WTC11 (cell line): ENCODE data around the gene ITPR1. TPM values are rescaled to one million over a fixed set of nuclear protein-coding genes. Genes with fewer than 3 reads are reported as not detected.

Experiments used
- ATAC-seq: fragments of 200-7000 bp; cut with Tn5 transposase; 2 replicates; pipeline ENCODE4 v1.10.0; 2021; ENCODE audit warnings: mild to moderate bottlenecking, moderate library complexity
- CTCF ChIA-PET: fragments of 300-600 bp; sonication (Branson Sonifier 250); formaldehyde crosslinking; loops from one replicate; lab custom pipeline; 2021; ENCODE audit warnings: antibody characterized with exemption; lab: Charles Lee
- POLR2A ChIA-PET: fragments of 350-600 bp; sonication (Branson Sonifier 250); formaldehyde crosslinking; loops from one replicate; lab custom pipeline; 2021; ENCODE audit warnings: antibody characterized with exemption; lab: Charles Lee
- DNase-seq: peaks from one replicate; pipeline ENCODE4 v3.0.0; 2021; ENCODE audit warnings: low spot score
- H3K27ac Mint-ChIP-seq: 2 replicates; pipeline ENCODE4 v1.8.0; 2021; ENCODE audit warnings: mixed read lengths
- H3K27me3 Mint-ChIP-seq: 2 replicates; pipeline ENCODE4 v1.8.0; 2021; ENCODE audit warnings: low read depth, mild to moderate bottlenecking, moderate library complexity, mixed read lengths
- H3K36me3 Mint-ChIP-seq: 2 replicates; pipeline ENCODE4 v1.8.0; 2021; ENCODE audit warnings: mixed read lengths
- H3K4me1 Mint-ChIP-seq: 2 replicates; pipeline ENCODE4 v1.8.0; 2022; ENCODE audit warnings: mixed read lengths
- H3K4me3 Mint-ChIP-seq: 2 replicates; pipeline ENCODE4 v1.8.0; 2021; ENCODE audit warnings: mild to moderate bottlenecking, moderate library complexity, mixed read lengths
- H3K9me3 Mint-ChIP-seq: 2 replicates; pipeline ENCODE4 v1.8.0; 2021; ENCODE audit warnings: mixed read lengths
- AFF4 ChIP-seq: sonication (generic); formaldehyde crosslinking; IDR thresholded peaks from 2 replicates; pipeline ENCODE4 v1.8.1; 2023; ENCODE audit warnings: mild to moderate bottlenecking, missing genetic modification reagents, borderline replicate concordance
- CBFB ChIP-seq: sonication (generic); formaldehyde crosslinking; IDR thresholded peaks from 2 replicates; pipeline ENCODE4 v1.8.1; 2022; ENCODE audit warnings: mild to moderate bottlenecking, low read depth, missing genetic modification reagents
- ETV6 ChIP-seq: sonication (generic); formaldehyde crosslinking; IDR thresholded peaks from 2 replicates; pipeline ENCODE4 v1.8.1; 2022; ENCODE audit warnings: mild to moderate bottlenecking, missing genetic modification reagents
- GRHL2 ChIP-seq: fragments of 250-450 bp; sonication (Bioruptor Pico); IDR thresholded peaks from 2 replicates; pipeline ENCODE4 v1.8.0; 2022; ENCODE audit warnings: mild to moderate bottlenecking, moderate library complexity; ENCODE audit not compliant: insufficient replicate concordance, severe bottlenecking
- GTF2I ChIP-seq: fragments of 250-450 bp; sonication (Bioruptor Pico); conservative IDR thresholded peaks from 2 replicates; pipeline ENCODE4 v1.4.0; 2021; ENCODE audit warnings: mild to moderate bottlenecking
- NFYB ChIP-seq: sonication (generic); formaldehyde crosslinking; conservative IDR thresholded peaks from 2 replicates; pipeline ENCODE4 v1.8.0; 2022; ENCODE audit warnings: low read depth, missing genetic modification reagents
- TCF7 ChIP-seq: sonication (generic); formaldehyde crosslinking; IDR thresholded peaks from 2 replicates; pipeline ENCODE4 v1.8.0; 2022; ENCODE audit warnings: mild to moderate bottlenecking, low read depth, missing genetic modification reagents, moderate library complexity
- ZNF232 ChIP-seq: sonication (generic); formaldehyde crosslinking; IDR thresholded peaks from 2 replicates; pipeline ENCODE4 v1.8.0; 2022; ENCODE audit warnings: mild to moderate bottlenecking, missing genetic modification reagents
- ZNF263 ChIP-seq: sonication (generic); formaldehyde crosslinking; IDR thresholded peaks from 2 replicates; pipeline ENCODE4 v1.8.1; 2022; ENCODE audit warnings: low read depth, mild to moderate bottlenecking, moderate library complexity, missing genetic modification reagents
- ZNF416 ChIP-seq: fragments of 250-450 bp; sonication (Bioruptor Pico); IDR thresholded peaks from 2 replicates; pipeline ENCODE4 v1.9.0; 2021; ENCODE audit warnings: mild to moderate bottlenecking, inconsistent platforms
- ZNF671 ChIP-seq: fragments of 250-450 bp; sonication (Bioruptor Pico); IDR thresholded peaks from 2 replicates; pipeline ENCODE4 v1.8.0; 2021; ENCODE audit warnings: mild to moderate bottlenecking
- total RNA-seq: library from RNA; stranded (reverse); gene quantifications from 3 replicates; pipeline ENCODE4 v1.2.3, GENCODE V29; 2021
- TF ChIP-seq, protein P1 (sequence below): fragments of 250-450 bp; sonication (Bioruptor Pico); IDR thresholded peaks from 2 replicates; pipeline ENCODE4 v1.9.0; 2021; ENCODE audit warnings: mild to moderate bottlenecking
- TF ChIP-seq, protein P2 (sequence below): fragments of 250-450 bp; sonication (Bioruptor Pico); IDR thresholded peaks from 2 replicates; pipeline ENCODE4 v1.8.0; 2021; ENCODE audit warnings: mild to moderate bottlenecking
- TF ChIP-seq, protein P3 (sequence below): sonication (generic); formaldehyde crosslinking; IDR thresholded peaks from 2 replicates; pipeline ENCODE4 v1.8.0; 2022; ENCODE audit warnings: missing genetic modification reagents
- TF ChIP-seq, protein P4 (sequence below): sonication (generic); formaldehyde crosslinking; IDR thresholded peaks from 2 replicates; pipeline ENCODE4 v1.8.1; 2022; ENCODE audit warnings: missing genetic modification reagents, borderline replicate concordance
- TF ChIP-seq, protein P5 (sequence below): sonication (generic); formaldehyde crosslinking; IDR thresholded peaks from 2 replicates; pipeline ENCODE4 v1.8.0; 2023; ENCODE audit warnings: missing genetic modification reagents, mild to moderate bottlenecking, borderline replicate concordance

The ITPR1 gene
- total RNA-seq, 1 experiment from 2014 or later: 11.8 TPM

DNA sequence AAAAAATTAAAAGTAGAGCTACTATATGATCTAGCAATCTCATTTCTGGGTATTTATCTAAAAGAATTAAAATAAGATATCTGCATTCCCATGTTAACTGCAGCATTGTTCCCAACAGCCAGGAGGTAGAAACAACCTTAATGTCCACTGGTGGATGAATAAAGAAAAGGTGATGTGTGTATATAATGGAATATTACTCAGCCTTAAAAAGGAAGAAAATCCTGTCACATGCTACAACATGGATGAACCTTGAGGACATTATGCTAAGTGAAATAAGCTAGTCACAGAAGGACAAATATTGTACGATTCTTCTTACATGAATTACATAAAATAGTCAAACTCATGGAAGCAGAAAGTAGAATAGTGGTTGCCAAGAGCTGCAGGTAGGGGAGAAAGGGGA, 366.6 kb downstream of the ITPR1 start (continued):
- TF ChIP-seq, protein P1, sequence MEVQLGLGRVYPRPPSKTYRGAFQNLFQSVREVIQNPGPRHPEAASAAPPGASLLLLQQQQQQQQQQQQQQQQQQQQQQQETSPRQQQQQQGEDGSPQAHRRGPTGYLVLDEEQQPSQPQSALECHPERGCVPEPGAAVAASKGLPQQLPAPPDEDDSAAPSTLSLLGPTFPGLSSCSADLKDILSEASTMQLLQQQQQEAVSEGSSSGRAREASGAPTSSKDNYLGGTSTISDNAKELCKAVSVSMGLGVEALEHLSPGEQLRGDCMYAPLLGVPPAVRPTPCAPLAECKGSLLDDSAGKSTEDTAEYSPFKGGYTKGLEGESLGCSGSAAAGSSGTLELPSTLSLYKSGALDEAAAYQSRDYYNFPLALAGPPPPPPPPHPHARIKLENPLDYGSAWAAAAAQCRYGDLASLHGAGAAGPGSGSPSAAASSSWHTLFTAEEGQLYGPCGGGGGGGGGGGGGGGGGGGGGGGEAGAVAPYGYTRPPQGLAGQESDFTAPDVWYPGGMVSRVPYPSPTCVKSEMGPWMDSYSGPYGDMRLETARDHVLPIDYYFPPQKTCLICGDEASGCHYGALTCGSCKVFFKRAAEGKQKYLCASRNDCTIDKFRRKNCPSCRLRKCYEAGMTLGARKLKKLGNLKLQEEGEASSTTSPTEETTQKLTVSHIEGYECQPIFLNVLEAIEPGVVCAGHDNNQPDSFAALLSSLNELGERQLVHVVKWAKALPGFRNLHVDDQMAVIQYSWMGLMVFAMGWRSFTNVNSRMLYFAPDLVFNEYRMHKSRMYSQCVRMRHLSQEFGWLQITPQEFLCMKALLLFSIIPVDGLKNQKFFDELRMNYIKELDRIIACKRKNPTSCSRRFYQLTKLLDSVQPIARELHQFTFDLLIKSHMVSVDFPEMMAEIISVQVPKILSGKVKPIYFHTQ (CRISPR knock-in tag): no peak
- TF ChIP-seq NFYB (CRISPR knock-in tag) (no peak), ZNF232 (no peak), ZNF671 (CRISPR knock-in tag) (no peak), GRHL2 (CRISPR knock-in tag) (no peak), AFF4 (CRISPR knock-in tag) (no peak), ETV6 (CRISPR knock-in tag) (no peak), TCF7 (CRISPR knock-in tag) (no peak), ZNF416 (CRISPR knock-in tag) (no peak)
- TF ChIP-seq, protein P2, sequence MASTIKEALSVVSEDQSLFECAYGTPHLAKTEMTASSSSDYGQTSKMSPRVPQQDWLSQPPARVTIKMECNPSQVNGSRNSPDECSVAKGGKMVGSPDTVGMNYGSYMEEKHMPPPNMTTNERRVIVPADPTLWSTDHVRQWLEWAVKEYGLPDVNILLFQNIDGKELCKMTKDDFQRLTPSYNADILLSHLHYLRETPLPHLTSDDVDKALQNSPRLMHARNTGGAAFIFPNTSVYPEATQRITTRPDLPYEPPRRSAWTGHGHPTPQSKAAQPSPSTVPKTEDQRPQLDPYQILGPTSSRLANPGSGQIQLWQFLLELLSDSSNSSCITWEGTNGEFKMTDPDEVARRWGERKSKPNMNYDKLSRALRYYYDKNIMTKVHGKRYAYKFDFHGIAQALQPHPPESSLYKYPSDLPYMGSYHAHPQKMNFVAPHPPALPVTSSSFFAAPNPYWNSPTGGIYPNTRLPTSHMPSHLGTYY: no peak
- TF ChIP-seq, protein P3, sequence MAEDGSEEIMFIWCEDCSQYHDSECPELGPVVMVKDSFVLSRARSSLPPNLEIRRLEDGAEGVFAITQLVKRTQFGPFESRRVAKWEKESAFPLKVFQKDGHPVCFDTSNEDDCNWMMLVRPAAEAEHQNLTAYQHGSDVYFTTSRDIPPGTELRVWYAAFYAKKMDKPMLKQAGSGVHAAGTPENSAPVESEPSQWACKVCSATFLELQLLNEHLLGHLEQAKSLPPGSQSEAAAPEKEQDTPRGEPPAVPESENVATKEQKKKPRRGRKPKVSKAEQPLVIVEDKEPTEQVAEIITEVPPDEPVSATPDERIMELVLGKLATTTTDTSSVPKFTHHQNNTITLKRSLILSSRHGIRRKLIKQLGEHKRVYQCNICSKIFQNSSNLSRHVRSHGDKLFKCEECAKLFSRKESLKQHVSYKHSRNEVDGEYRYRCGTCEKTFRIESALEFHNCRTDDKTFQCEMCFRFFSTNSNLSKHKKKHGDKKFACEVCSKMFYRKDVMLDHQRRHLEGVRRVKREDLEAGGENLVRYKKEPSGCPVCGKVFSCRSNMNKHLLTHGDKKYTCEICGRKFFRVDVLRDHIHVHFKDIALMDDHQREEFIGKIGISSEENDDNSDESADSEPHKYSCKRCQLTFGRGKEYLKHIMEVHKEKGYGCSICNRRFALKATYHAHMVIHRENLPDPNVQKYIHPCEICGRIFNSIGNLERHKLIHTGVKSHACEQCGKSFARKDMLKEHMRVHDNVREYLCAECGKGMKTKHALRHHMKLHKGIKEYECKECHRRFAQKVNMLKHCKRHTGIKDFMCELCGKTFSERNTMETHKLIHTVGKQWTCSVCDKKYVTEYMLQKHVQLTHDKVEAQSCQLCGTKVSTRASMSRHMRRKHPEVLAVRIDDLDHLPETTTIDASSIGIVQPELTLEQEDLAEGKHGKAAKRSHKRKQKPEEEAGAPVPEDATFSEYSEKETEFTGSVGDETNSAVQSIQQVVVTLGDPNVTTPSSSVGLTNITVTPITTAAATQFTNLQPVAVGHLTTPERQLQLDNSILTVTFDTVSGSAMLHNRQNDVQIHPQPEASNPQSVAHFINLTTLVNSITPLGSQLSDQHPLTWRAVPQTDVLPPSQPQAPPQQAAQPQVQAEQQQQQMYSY (CRISPR knock-in tag): no peak
- TF ChIP-seq, all 79 proteins: peak for 0

DNA sequence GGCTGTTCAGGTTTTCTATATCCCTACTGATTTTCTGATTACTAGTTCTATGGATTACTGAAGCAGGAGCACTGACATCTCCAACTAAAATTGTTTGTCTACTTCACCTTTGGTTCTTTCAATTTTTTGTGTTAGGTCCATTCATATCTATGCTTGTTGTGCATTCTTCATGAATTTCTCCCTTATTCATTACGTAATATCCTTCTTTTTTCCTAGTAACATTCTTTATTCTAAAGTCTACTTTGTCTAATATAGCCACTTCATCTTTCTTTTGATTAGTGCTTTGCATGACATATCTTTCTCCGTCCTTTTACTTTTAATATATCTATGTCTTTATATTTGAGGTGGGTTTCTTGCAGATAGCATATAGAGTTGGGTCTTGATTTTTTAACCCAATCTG, 369.8 kb downstream of the ITPR1 start:
- POLR2A ChIA-PET: no interaction called here
- Mint-ChIP-seq H3K9me3 (peaks cover 9% of the 10 kb centered on the region), H3K36me3 (peaks cover 6% of the 10 kb centered on the region), H3K27ac (no peak overlapping the region), H3K4me3 (no peak overlapping the region), H3K27me3 (peaks cover 12% of the 10 kb centered on the region), H3K4me1 (peaks cover 10% of the 10 kb centered on the region)
- DNase-seq: no peak
- CTCF ChIA-PET: no interaction called here
- TF ChIP-seq CBFB (CRISPR knock-in tag): no peak
- ATAC-seq: no peak

GRCh38 chr3:4864503-4864902, 371.4 kb downstream of the ITPR1 start:
- peaks cover 9% of the 10 kb centered on the region for H3K9me3 Mint-ChIP-seq
- ChIA-PET POLR2A (no interaction called here), CTCF (interaction anchor here (0.7 kb wide), 1 partner anchor 144 kb away, joined by 3 read pairs; no protein-coding TSS in a partner anchor)
- peaks cover 14% of the 10 kb centered on the region for H3K4me1 Mint-ChIP-seq
- H3K27me3 Mint-ChIP-seq: peaks cover 26% of the 10 kb centered on the region
- peaks cover 6% of the 10 kb centered on the region for H3K36me3 Mint-ChIP-seq
- H3K4me3 Mint-ChIP-seq: no peak overlapping the region
- ATAC-seq (no peak), DNase-seq (no peak)
- no peak overlapping the region for H3K27ac Mint-ChIP-seq
- TF ChIP-seq, protein P4, sequence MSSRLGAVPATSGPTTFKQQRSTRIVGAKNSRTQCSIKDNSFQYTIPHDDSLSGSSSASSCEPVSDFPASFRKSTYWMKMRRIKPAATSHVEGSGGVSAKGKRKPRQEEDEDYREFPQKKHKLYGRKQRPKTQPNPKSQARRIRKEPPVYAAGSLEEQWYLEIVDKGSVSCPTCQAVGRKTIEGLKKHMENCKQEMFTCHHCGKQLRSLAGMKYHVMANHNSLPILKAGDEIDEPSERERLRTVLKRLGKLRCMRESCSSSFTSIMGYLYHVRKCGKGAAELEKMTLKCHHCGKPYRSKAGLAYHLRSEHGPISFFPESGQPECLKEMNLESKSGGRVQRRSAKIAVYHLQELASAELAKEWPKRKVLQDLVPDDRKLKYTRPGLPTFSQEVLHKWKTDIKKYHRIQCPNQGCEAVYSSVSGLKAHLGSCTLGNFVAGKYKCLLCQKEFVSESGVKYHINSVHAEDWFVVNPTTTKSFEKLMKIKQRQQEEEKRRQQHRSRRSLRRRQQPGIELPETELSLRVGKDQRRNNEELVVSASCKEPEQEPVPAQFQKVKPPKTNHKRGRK (CRISPR knock-in tag): no peak
- TF ChIP-seq GTF2I: no peak
- no peak for TF ChIP-seq NFYB (CRISPR knock-in tag)
- TF ChIP-seq, protein P5, sequence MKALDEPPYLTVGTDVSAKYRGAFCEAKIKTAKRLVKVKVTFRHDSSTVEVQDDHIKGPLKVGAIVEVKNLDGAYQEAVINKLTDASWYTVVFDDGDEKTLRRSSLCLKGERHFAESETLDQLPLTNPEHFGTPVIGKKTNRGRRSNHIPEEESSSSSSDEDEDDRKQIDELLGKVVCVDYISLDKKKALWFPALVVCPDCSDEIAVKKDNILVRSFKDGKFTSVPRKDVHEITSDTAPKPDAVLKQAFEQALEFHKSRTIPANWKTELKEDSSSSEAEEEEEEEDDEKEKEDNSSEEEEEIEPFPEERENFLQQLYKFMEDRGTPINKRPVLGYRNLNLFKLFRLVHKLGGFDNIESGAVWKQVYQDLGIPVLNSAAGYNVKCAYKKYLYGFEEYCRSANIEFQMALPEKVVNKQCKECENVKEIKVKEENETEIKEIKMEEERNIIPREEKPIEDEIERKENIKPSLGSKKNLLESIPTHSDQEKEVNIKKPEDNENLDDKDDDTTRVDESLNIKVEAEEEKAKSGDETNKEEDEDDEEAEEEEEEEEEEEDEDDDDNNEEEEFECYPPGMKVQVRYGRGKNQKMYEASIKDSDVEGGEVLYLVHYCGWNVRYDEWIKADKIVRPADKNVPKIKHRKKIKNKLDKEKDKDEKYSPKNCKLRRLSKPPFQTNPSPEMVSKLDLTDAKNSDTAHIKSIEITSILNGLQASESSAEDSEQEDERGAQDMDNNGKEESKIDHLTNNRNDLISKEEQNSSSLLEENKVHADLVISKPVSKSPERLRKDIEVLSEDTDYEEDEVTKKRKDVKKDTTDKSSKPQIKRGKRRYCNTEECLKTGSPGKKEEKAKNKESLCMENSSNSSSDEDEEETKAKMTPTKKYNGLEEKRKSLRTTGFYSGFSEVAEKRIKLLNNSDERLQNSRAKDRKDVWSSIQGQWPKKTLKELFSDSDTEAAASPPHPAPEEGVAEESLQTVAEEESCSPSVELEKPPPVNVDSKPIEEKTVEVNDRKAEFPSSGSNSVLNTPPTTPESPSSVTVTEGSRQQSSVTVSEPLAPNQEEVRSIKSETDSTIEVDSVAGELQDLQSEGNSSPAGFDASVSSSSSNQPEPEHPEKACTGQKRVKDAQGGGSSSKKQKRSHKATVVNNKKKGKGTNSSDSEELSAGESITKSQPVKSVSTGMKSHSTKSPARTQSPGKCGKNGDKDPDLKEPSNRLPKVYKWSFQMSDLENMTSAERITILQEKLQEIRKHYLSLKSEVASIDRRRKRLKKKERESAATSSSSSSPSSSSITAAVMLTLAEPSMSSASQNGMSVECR: no peak
- no peak for TF ChIP-seq ZNF263 (CRISPR knock-in tag)
